ENCODE data around the gene SETDB2. TPM values are rescaled to one million over a fixed set of nuclear protein-coding genes. Genes with fewer than 3 reads are reported as not detected.

The SETDB2 gene, protein sequence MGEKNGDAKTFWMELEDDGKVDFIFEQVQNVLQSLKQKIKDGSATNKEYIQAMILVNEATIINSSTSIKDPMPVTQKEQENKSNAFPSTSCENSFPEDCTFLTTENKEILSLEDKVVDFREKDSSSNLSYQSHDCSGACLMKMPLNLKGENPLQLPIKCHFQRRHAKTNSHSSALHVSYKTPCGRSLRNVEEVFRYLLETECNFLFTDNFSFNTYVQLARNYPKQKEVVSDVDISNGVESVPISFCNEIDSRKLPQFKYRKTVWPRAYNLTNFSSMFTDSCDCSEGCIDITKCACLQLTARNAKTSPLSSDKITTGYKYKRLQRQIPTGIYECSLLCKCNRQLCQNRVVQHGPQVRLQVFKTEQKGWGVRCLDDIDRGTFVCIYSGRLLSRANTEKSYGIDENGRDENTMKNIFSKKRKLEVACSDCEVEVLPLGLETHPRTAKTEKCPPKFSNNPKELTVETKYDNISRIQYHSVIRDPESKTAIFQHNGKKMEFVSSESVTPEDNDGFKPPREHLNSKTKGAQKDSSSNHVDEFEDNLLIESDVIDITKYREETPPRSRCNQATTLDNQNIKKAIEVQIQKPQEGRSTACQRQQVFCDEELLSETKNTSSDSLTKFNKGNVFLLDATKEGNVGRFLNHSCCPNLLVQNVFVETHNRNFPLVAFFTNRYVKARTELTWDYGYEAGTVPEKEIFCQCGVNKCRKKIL
- polyA plus RNA-seq (2012; ENCODE audit: insufficient read depth, insufficient read length): 10.9 TPM

DNA sequence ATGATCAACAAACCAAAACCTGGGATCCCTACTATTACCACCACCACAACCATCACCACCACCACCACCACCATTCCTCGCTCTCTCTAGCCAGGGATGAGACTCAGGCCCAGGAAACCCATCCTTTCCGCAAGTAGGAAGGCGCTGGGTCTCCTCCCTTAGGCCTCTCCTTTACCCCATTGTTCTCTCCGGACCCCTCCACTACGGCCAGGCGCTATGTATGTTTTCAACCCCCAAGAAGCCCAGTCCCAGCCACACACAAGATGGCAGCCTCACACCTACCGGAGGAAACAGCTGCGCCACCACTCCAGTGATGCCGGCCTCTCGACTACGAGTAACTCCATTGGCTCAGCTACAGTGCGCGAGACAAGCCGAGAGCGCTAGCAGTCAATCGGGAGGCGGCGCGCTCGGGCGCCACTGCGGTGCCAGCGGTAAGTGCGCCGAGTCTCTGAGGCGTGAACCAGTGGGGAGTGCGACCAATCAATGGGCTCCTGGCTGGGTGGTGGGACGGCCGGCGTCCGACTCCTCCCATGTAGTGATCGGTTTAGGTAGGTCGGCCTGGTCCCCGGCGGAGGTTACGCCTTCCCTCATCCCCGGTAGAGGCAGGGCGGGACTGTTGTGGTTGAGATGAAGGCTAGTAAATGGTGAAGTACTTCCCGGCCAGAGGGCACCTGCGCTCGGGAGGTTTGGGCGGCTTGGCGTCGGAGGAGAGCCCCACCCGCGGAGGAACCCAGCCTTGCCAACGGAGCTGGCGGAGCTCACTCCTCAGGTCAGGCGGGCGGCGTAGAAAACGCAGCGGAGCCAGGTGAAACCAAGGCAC is at the start of gene SETDB2, which contains the start of gene CAB39L:
TSS of gene SETDB2 (plus strand) at position 571 of the 820 bp plus-strand sequence. CDS start 7,620 bp downstream, outside the sequence.
TSS of gene CAB39L (minus strand) at position 361 of the 820 bp plus-strand sequence. CDS start 61,154 bp downstream, outside the sequence.
- peak; percentile 99 for DNase-seq (ENCODE audit: low read depth, low spot score)
- peak within 1 kb of the TSS; percentile 83 for H3K4me3 ChIP-seq (ENCODE audit: low read length)

DNA sequence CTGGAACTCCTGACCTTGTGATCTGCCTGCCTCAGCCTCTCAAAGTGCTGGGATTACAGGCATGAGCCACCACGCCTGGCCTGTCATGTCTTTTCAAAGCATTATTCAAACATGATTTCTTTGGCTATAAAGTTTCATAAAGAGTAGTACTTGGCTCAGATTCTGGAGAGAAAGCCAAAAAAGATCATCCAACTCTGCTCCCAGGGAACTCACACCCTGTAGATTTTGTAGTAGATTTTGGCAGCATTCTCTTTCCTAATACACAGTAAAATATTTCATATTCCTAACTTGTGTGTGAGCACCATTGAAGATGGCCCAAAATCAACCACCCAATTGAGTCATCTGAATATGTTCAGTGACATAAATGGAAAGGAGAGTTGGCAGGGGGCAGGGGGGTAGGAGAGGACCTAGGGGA is 48.6 kb upstream of the SETDB2 start:
- no peak overlapping the region for H3K4me3 ChIP-seq (ENCODE audit: low read length)
- no peak for DNase-seq (ENCODE audit: low read depth, low spot score)

DNA sequence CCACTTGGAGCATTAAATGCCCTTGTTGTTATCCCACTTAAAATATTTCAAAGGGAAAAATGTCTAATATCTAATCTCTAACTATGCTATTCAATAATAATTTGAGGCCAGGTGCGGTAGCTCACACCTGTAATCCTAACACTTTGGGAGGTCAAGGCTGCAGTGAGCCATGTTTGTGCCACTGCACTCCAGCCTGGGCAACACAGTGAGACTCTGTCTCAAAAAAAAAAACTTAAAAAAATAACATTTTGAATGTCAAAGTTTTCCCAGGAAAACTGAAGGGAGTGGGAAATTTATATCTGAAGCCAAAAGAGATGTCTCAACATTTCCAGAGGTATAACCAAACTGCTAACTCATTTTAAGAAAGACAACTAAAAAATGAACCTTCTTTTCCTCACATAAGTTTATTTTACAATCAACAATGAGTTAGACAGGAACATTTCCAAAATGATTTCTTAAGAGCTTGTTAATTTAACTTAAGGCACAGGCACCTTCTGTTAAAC is 48.1 kb upstream of the SETDB2 start:
- no peak overlapping the region for H3K4me3 ChIP-seq (ENCODE audit: low read length)
- DNase-seq (ENCODE audit: low read depth, low spot score): no peak

DNA sequence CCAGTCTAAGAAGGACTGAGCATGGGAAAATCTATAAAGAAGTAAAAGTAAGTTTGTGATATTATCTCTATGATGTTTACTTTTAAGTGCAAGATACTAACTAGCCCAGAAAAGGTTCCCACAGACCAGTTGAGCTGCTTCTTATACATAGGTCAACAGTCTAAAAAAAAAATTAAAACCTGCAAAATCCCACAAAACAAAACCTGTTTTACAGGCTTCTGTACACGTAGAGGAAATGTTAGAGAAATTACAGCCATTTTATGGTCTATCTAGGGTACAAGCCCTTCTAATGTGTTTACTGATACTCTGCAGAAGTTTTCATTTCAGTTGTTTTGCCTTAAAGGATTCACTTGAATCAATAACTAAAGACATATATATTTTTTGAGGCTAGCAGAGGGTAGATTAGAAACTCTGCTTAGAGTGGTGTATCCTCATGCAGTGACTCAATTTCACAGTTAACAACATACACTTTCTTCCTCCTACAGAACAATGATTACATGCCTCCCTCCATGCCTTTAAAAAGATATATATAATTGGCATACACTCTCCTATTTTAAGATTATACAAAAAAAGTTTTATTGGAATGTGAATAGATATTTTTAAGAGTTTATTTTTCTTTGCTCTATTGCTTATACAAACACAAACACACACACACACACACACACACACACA is 44.1 kb upstream of the SETDB2 start:
- H3K4me3 ChIP-seq (ENCODE audit: low read length): no peak overlapping the region

DNA sequence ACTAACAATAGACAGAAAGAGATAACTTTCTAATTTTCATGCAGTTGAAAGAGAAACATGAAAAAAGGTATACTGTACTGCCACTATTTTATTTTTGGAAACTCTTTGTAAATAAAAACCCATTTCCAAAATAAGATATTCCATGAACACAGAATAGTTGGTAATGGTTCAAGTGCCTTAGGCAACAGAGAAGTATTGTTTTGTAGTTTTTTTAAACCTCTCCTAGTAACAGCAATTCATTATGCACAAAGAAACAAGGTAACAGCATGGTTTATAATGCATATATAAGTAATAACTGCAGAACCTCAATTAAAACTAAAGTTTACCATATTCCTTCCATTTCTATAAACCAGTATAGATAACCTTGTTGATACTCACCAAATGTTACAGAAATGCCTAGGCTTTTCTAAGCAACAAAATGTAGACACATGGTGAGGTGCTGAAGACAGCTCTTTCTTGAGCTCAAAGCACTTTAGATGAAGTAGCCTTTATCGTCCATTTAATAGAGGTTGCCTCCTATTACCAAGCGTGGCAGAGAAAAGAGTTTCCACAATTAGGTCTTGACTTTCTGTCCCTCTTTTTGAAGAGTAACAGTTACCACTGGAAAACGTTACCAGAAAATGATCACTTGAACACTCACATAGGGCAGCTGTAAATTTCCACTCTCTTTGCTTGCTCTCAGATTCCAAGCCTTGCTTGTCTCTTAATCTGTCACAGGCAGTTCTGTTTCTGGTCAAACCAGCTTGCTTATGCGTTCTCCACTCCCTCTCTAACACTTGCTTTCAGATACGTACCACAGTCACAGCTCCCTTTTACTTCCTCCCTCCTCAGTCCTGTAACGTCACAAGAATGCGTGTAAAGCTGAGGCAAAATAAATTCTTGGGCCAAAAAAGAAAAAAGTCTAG is 43.1 kb upstream of the SETDB2 start:
- DNase-seq (ENCODE audit: low read depth, low spot score): no peak
- H3K4me3 ChIP-seq (ENCODE audit: low read length): no peak overlapping the region

More for the DNA sequence above, 44.1 kb upstream of the SETDB2 start:
- no peak for DNase-seq (ENCODE audit: low read depth, low spot score)

DNA sequence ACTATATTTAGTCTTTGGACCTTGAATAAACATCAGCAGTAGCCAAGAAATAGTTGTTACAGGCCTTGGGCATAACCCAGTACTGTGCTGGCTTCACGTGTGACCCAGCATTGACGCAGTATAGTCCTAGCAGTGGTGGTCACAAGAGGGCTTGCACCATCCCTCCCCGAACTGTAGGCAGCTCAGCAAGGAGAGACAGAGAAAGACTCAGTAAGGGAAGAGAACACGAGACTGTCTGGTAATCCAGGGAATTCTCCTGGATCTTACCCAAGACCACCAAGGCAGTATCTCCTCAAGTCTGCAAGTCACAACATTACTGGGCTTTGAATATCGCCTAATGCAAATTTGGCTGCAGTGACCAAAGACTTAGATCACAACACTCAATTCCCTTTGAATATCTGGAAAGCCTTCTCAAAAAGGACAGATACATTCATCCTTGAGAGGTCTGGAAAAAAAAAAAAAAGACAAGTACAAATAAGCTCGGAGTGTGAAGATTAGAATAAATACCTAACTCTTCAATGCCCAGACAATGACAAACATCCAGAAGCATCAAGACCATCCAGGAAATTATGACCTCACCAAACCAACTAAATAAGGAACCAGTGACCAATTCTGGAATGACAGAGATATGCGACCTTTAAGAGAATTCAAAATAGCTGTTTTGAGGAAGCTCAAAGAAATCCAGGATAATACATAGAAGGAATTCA is 39.9 kb upstream of the SETDB2 start:
- no peak for DNase-seq (ENCODE audit: low read depth, low spot score)
- H3K4me3 ChIP-seq (ENCODE audit: low read length): no peak overlapping the region

DNA sequence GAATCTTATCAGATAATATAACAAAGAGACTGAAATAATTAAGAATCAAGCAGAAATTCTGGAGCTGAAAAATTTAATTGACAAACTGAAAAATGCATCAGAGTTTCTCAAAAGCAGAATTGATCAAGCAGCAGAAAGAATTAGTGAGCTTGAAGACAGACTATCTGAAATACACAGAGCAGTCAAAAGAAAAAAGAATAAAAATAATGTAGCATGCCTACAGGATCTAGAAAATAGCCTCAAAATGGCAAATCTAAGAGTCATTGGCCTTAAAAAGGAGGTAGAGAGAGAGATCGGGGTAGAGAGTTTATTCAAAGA is 39.4 kb upstream of the SETDB2 start:
- H3K4me3 ChIP-seq (ENCODE audit: low read length): no peak overlapping the region
- DNase-seq (ENCODE audit: low read depth, low spot score): no peak

DNA sequence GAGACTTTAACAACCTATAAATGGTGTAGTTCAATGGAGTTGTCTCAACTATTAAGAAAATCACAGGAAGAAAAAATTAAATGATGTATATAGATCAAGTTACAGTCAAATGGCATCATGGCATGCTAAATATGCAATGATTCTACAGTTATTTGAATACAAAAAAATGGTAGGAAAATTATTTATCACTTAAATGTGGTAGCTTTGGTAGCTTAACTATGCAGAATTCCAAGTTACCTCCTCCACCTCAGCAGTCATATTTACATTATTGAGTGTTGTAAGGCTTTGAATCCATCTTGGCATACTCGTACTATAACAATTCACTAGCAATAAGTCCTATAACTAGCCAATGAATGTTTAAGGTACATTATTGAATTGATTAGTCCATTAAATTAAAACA is 37.0 kb upstream of the SETDB2 start:
- DNase-seq (ENCODE audit: low read depth, low spot score): no peak

DNA sequence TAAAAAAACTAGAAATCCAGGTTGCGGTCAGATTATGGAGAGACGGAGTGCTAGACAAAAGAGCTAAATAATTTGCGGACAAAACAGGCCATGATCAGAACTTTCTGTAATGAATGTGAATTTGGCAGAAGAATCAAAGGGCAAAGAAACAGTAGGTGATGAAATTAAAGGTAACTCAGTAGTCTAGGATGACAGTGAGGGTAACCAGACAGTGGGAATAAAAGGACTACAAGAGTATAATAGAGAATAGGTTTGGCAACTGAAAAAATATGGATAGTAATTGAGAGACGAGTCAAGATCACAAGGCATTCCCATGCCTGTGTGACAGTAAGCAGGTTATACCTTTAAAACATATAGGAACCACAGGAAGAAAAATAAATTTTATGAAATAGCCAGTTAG is 36.1 kb upstream of the SETDB2 start:
- no peak for DNase-seq (ENCODE audit: low read depth, low spot score)
- H3K4me3 ChIP-seq (ENCODE audit: low read length): no peak overlapping the region

More for the DNA sequence above, 37.0 kb upstream of the SETDB2 start:
- no peak overlapping the region for H3K4me3 ChIP-seq (ENCODE audit: low read length)

DNA sequence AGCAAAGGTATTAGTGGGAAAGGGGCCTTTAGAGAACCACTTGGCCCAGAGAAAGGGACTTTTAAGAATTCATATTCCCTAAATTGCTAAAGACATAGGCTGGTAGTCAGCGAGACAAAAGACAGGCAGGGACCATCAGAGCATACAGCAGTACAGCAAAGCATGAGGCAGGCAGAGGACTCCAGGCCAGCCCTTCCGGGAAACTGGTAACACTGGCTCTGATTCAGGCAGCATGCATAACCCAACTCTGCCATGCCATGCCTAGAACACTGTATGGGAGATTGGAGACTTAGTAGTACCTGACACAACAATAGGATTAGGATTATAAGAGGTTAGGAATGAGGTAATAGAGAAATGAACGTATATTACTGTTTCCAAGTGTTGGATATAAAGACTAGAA is 35.1 kb upstream of the SETDB2 start:
- no peak for DNase-seq (ENCODE audit: low read depth, low spot score)
- H3K4me3 ChIP-seq (ENCODE audit: low read length): no peak overlapping the region

DNA sequence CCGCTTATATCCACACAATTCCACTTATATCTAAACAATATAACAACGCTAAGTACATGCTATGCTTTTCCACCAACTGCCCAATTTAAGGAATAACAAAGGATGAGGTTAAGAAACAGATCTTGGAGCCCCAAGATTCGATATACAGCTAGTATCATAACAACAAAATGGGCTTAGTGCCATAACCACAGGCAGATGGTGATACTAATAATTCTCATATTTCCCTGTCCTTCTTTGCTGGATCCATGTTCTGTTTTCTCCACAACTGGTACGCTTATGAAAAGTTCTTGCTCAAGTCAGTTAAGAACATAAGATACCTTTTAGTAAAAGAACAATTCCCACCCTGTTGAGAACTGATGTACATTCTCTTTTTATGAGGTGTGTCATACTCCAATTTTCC is 34.1 kb upstream of the SETDB2 start:
- no peak overlapping the region for H3K4me3 ChIP-seq (ENCODE audit: low read length)
- no peak for DNase-seq (ENCODE audit: low read depth, low spot score)

DNA sequence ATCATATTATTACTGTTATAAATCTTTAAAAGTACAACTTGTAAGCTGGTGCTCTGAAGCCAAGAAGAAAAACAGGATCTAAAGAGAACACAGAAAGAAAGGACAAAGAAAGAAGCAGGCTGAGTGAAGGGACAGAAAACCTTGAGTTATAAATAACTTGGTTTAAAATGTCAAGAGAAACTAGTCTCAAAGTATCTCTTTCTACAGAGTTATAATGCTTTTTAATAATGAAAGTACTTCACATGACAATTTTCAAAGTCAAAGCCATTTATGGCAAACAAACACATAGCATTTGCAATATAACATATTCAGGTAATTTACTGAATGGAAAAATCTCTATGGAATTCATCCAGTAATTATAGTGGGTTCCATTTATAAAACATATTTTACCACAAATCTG is 33.6 kb upstream of the SETDB2 start:
- no peak for DNase-seq (ENCODE audit: low read depth, low spot score)
- H3K4me3 ChIP-seq (ENCODE audit: low read length): no peak overlapping the region

DNA sequence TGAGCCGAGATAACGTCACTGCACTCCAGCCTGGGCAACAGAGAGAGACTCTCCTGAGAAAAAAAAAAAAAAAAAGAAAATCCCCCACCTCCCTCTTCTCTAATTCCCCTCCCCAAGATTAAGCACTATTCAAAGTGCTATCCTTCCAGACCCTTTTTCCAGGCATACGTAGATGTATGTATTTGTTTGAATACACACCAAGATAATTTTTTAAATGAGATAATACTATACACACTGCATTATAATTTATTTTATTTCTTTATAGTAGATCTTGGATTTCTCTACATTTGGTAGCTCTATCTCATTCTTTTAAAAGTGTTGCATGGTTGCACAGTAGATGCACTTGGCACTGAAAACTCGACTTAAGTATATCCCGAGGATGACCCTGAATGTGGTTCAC is 32.7 kb upstream of the SETDB2 start:
- no peak overlapping the region for H3K4me3 ChIP-seq (ENCODE audit: low read length)
- DNase-seq (ENCODE audit: low read depth, low spot score): no peak

DNA sequence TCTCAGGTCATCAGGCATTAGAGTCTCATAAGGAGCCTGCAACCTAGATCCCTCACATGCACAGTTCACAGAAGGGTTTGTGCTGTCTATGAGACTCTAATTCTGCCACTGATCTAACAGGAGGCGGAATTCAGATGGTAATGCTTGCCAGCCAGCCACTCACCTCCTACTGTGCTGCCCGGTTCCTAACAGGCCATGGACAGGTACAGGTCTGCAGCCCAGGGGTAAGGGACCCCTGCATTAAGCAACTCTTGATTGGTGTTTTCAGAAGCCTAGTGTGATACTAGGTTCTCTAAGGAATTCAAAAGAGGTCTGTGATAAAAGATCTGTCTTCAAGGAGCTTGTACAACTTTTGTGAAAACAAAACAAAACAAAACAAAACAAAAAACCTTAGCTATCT is 31.3 kb upstream of the SETDB2 start:
- no peak overlapping the region for H3K4me3 ChIP-seq (ENCODE audit: low read length)
- no peak for DNase-seq (ENCODE audit: low read depth, low spot score)

DNA sequence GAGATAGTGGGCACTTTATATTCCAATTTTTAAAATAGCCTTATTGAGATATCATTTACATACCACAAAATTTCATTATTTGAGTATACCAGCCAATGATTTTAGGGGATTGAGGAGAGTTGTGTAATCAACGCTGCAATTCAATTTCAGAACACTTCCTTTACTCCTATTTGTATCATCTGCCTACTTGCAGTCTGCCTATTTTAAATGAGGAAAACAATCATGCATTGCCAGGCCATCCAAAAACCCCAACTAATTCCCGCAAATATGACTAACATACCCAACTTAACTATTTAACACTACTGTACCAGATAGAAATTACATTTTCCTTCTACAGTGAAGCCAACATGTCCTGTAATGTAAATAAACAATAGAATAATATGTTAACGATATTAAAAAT is 26.9 kb upstream of the SETDB2 start:
- no peak for DNase-seq (ENCODE audit: low read depth, low spot score)
- H3K4me3 ChIP-seq (ENCODE audit: low read length): no peak overlapping the region

DNA sequence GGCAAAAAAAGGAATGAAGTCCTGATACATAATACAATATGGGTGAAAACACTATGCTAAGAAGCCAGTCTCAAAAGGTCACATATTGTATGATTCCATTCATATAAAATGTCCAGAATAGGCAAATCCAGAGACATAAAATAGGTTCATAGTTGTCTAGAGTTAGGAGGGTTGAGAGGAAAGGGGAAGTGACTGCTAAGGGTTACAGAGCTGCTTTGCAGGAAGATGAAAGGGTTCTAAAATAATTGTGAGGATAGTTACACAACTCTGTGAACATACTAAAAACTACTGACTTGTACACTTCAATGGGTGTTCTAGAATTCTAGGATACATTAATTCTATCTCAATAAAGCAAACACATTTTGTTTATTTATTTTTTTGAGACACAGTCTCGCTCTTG is 25.9 kb upstream of the SETDB2 start:
- no peak for DNase-seq (ENCODE audit: low read depth, low spot score)
- no peak overlapping the region for H3K4me3 ChIP-seq (ENCODE audit: low read length)

DNA sequence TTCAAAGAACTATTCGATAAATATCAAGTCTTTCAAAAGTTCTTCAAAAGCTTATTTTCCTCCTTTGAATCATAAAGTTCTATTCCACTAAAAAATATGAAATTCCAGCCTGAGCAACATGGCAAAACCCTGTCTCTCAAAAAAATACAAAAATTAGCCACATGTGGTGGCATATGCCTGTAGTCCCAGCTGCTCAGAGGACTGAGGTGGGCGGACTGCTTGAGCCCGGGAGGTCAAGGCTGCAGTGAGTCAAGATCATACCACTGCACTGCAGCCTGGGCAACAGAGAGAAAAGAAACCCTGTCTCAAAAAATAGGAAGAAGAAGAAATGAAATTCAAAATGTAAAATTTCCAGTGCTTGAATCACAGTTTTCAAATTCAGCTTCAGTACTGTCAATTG is 24.8 kb upstream of the SETDB2 start:
- H3K4me3 ChIP-seq (ENCODE audit: low read length): no peak overlapping the region
- no peak for DNase-seq (ENCODE audit: low read depth, low spot score)
